A549 treated with AZD9567 at 1 μM for 4 hours (cell line): ENCODE measurements around the gene GPR132. TPM values are rescaled to one million over a fixed set of nuclear protein-coding genes. Genes with fewer than 3 reads are reported as not detected.

ENCODE experiments used
- total RNA-seq: library from RNA; stranded (reverse); fragments of 200-300 nt; extraction: Qiagen RNA extraction; gene quantifications from 5 replicates; pipeline ENCODE4 v1.2.3, GENCODE V29; 2022; ENCODE audit not compliant: insufficient read depth

Gene GPR132, protein sequence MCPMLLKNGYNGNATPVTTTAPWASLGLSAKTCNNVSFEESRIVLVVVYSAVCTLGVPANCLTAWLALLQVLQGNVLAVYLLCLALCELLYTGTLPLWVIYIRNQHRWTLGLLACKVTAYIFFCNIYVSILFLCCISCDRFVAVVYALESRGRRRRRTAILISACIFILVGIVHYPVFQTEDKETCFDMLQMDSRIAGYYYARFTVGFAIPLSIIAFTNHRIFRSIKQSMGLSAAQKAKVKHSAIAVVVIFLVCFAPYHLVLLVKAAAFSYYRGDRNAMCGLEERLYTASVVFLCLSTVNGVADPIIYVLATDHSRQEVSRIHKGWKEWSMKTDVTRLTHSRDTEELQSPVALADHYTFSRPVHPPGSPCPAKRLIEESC
- total RNA-seq = 0.37 to 0.60 TPM (median 0.48 TPM) in 4 of 5 replicates, not detected in the other

GRCh38 chr14:105065280-105066228 is at the start of gene GPR132:
GPR132 (minus strand) TSS chr14:105065430; CDS start chr14:105055420, 10,010 bp downstream.

GRCh38 chr14:105020815-105021655 is 44.2 kb downstream of the GPR132 start, which contains the start of gene CDCA4:
CDCA4 (minus strand) TSS chr14:105021083; CDS start chr14:105011929, 9,154 bp downstream.

Other genes starting within 250 kb of the GPR132 start
- 14.1 to 30.0 TPM (median 29.0 TPM) in 5 replicates for gene CEP170B, start 200.2 kb downstream of the GPR132 start, total RNA-seq
- gene PLD4, start 140.6 kb downstream of the GPR132 start, total RNA-seq = 0.01 to 0.16 TPM (median 0.09 TPM) in 3 of 5 replicates, not detected in the others
- 183 to 234 TPM (median 196 TPM) in 5 replicates for gene AHNAK2, start 87.1 kb downstream of the GPR132 start, total RNA-seq
- gene CLBA1, start 79.6 kb downstream of the GPR132 start, total RNA-seq = 11.3 to 22.3 TPM (median 20.2 TPM) in 5 replicates
- gene CDCA4, start 44.3 kb downstream of the GPR132 start, total RNA-seq = 44.8 to 57.5 TPM (median 49.9 TPM) in 5 replicates
- gene JAG2, start 103.3 kb upstream of the GPR132 start, total RNA-seq = 26.4 to 35.5 TPM (median 30.5 TPM) in 5 replicates
- 21.9 to 51.1 TPM (median 44.5 TPM) in 5 replicates for gene NUDT14, start 115.9 kb upstream of the GPR132 start, total RNA-seq
- gene BTBD6, start 183.1 kb upstream of the GPR132 start, total RNA-seq = 33.0 to 44.5 TPM (median 41.2 TPM) in 5 replicates
- 25.8 to 30.0 TPM (median 28.8 TPM) in 5 replicates for gene BRF1, start 235.6 kb upstream of the GPR132 start, total RNA-seq
- gene PACS2, start 249.3 kb upstream of the GPR132 start, total RNA-seq = 23.7 to 29.4 TPM (median 27.7 TPM) in 5 replicates